Right lobe of liver (tissue), 6 donors: ENCODE results near the gene ITPKB. TPM values are rescaled to one million over a fixed set of nuclear protein-coding genes. Genes with fewer than 3 reads are reported as not detected.

ENCODE experiments used
- ATAC-seq, 4 donors: fragments of 200-7000 bp; cut with Tn5 transposase; one replicate each; pipeline ENCODE4 v1.9.1; 2020; ENCODE audit warnings: mild to moderate bottlenecking in 4 of 4, moderate library complexity in 4 of 4
- DNase-seq, 3 donors: peaks; one replicate each; pipeline ENCODE4 v3.0.0-alpha.2; 2020
- H3K27ac ChIP-seq, 3 donors: fragments of 200-600 bp; one replicate each; pipeline ENCODE4 v1.8.0; 2022
- H3K27me3 ChIP-seq, 2 donors: fragments of 200-600 bp; one replicate each; pipeline ENCODE4 v1.8.0; 2022
- H3K36me3 ChIP-seq, 4 donors: fragments of 200-600 bp; sonication (generic) in 1 of 4; one replicate each; pipeline versions ENCODE4 v1.5.1 to v1.8.0; 2017 to 2022; ENCODE audit warnings: control low read depth in 1 of 4
- H3K4me1 ChIP-seq, 4 donors: fragments of 200-600 bp; sonication (generic) in 1 of 4; one replicate each; pipeline versions ENCODE4 v1.5.1 to v1.8.0; 2017 to 2022; ENCODE audit warnings: control low read depth in 1 of 4
- H3K4me3 ChIP-seq, 3 donors: fragments of 200-600 bp; one replicate each; pipeline ENCODE4 v1.8.0; 2022
- H3K9me3 ChIP-seq, 4 donors: fragments of 200-600 bp; sonication (generic) in 1 of 4; one replicate each; pipeline versions ENCODE4 v1.5.1 to v1.8.0; 2017 to 2022; ENCODE audit warnings: control low read depth in 1 of 4
- POLR2A ChIP-seq: fragments of 450-650 bp; IDR thresholded peaks from one replicate; pipeline ENCODE4 v1.6.1; 2017; ENCODE audit warnings: antibody characterized with exemption, mild to moderate bottlenecking
- WGBS: methylation state at CpG from one replicate; pipeline ENCODE4 v1.1.6; 2018; ENCODE audit warnings: low coverage, low lambda C conversion rate; ENCODE audit not compliant: insufficient coverage; ENCODE audit errors: missing lambda C conversion rate; 5-methylcytosine and 5-hydroxymethylcytosine counted together
- intact Hi-C, 2 donors: fragments of 100-400 bp; cut with DNase I; formaldehyde crosslinking; loops; one replicate each; pipeline versions ENCODE4 v1.11.2 to v1.14.1; 2022
- total RNA-seq, 6 experiments: library from RNA; depleted of rRNA in 2 of 6; stranded (reverse); fragments of >200 nt in 2 of 6; fragmentation: NEBNext Ultra II Directional in 3 of 6; extraction: Animal tissue kit (Norgen Biotek cat#: 25700) in 3 of 6; gene quantifications; one replicate each; pipeline versions ENCODE4 v1.1.0 to v1.2.4, GENCODE V29; 2016 to 2023
- TF ChIP-seq, protein P1 (sequence below), 4 donors: fragments of 200-600 bp in 3 of 4; fragments of 450-650 bp in 1 of 4; IDR thresholded peaks; one replicate each; pipeline versions ENCODE4 v1.5.1 to v1.8.0; 2016 to 2022; ENCODE audit warnings: antibody characterized with exemption in 4 of 4, mild to moderate bottlenecking in 2 of 4
- donor health status: DM: no; HTN: yes; CAD: no.
- donor health status: DM: no; HTN: no; CAD: no.
- donor health status: DM: no; HTN: no; CAD: no.
- donor health status: DM: no; HTN: yes; CAD: no.
- donor health status: DM: no; HTN: yes; CAD: no.

ITPKB gene
- total RNA-seq, 6 experiments from 2014 or later = 2.1 to 4.1 (median 3.4) TPM

DNA sequence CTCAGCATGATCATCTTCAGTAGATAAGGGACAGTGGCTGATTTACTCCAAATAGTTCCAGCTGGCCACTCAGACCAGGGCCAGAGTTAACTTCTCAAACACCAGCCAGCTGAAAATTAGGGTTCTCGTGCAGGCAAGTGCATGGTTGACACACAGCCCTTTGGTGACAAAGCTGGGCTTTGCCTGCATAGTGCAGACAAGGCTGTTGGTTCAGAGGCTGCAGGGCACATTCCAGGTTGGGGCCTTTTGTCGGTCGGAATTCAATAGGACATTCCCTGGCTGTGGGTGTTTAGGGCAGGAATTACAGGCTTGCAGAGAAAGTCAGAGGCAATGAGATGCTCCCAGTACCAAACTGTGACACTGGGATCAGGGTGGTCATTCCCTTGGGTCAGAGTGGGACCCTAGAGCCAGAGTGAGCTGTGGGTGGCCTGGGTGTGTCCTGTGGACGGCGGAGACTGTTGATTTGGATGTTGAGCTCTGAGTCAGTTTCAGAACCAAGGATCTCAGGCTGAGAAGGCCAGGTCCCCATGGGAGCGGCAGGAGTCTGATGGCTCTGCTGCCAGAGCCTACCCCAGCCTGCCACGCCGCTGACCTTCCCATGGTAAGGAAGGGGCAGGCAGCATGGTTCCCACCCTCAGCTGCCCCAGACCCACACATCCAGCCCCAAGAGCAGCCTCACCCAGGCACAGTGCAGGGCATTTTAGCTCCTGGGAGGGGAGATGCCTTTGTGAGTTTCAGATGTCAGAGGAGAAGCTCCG is 134.3 kb downstream of the ITPKB start:
- peaks cover 0 to 4% (median 2%) of the 10 kb centered on the region in 4 donors for H3K4me1 ChIP-seq
- no peak overlapping the region for H3K27ac ChIP-seq
- H3K27me3 ChIP-seq = no peaks in the 10 kb centered on the region
- ATAC-seq (no peak), DNase-seq (no peak)
- no peaks in the 10 kb centered on the region for H3K36me3 ChIP-seq
- H3K4me3 ChIP-seq = no peak overlapping the region
- TF ChIP-seq, protein P1, sequence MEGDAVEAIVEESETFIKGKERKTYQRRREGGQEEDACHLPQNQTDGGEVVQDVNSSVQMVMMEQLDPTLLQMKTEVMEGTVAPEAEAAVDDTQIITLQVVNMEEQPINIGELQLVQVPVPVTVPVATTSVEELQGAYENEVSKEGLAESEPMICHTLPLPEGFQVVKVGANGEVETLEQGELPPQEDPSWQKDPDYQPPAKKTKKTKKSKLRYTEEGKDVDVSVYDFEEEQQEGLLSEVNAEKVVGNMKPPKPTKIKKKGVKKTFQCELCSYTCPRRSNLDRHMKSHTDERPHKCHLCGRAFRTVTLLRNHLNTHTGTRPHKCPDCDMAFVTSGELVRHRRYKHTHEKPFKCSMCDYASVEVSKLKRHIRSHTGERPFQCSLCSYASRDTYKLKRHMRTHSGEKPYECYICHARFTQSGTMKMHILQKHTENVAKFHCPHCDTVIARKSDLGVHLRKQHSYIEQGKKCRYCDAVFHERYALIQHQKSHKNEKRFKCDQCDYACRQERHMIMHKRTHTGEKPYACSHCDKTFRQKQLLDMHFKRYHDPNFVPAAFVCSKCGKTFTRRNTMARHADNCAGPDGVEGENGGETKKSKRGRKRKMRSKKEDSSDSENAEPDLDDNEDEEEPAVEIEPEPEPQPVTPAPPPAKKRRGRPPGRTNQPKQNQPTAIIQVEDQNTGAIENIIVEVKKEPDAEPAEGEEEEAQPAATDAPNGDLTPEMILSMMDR (IDR thresholded peaks at IDR 0.05) = no peak
- no peak for TF ChIP-seq POLR2A
- no peaks in the 10 kb centered on the region for H3K9me3 ChIP-seq
- WGBS = 80% methylated on average over 2 of the region's 9 CpGs
- intact Hi-C loops = loop anchor here (10.0 kb wide), 1 partner anchor 180 kb away; no protein-coding TSS in a partner anchor

DNA sequence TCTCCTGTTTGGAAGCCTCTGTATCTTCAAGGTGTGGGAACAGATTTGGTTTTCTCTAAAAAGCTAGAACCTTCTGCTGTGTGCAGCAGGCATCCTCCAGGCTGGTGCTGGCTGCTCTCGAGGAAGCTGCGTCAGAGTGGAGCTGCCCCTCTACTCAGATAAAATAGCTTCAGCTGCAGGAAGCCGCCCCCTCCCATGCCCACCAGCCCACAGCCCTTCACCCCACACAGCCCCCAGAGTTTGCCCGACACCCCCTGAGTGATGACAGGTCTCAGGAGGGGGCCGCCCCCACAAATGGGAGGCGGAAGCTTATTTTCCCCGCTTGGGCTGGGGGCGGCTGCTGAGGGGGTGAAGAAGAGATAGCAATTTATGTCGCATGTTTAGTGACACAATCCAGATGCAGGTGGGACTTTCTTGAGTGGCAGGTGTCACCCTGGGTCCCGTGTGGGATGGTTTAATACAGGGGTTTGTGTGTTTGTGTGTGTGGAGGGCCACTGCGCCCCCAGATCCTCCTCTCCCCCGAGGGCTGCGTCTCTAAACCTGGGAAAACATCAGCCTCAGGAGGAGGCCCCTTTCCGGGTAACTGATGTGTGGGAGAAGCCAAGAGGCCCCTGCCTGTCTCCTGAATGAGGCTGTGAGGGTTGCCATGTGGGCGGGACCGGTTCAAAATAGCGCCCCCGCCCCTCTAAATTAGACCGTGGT is 135.1 kb downstream of the ITPKB start:
- no peaks in the 10 kb centered on the region for H3K36me3 ChIP-seq
- TF ChIP-seq POLR2A = no peak
- TF ChIP-seq, protein P1 (IDR thresholded peaks at IDR 0.05) = no peak
- H3K27ac ChIP-seq = no peak overlapping the region
- no peaks in the 10 kb centered on the region for H3K9me3 ChIP-seq
- ATAC-seq = no peak
- intact Hi-C loops = loop anchor here (10.0 kb wide), 1 partner anchor 179 kb away; no protein-coding TSS in a partner anchor
- peak in 1 of 3 donors; percentile 39 for DNase-seq
- H3K4me1 ChIP-seq = peaks cover 0 to 4% (median 2%) of the 10 kb centered on the region in 4 donors
- no peaks in the 10 kb centered on the region for H3K27me3 ChIP-seq
- no CpG with 5 or more reads among the region's 19 CpGs for WGBS
- H3K4me3 ChIP-seq = no peak overlapping the region

DNA sequence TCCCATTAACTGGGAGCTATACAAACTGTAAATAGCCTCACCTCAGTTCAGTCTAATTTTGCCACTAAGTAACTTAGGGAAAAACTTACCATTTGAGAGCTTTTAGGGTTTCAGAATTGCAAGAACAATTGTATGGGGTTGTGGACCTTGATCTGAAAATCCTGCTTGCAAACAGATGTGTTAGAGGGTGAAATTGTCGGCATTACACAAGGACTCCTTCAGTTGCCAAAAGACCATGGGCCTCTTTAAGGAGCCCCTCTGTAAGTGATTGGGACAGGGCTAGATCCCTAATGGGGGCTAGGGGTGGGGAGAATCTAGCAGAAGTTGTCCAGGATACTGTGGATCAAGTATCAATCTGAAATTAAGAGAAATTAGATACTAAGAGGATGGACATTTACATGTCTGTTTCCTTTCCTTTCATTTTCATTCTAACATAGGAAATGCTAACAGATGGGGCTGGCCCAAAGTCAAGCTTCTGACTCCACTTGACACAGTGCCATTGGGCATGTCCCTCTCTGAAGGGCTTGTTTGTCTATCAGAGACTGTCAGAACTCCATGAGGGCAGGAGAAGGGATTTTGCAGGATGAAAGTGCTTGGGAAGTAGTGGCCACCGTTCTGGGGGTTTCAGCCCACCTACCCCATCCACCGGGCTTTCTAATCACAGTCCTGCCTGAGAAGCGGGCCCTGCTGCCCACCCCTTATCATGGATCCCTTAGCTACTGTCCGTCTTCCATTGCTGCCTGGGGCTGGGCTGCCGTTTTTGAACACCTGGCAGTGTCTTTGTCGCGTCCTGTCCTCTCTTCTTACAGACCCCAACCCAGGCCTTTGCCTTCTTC is 135.8 kb downstream of the ITPKB start:
- Histone ChIP-seq H3K27ac (no peak overlapping the region), H3K36me3 (no peaks in the 10 kb centered on the region), H3K4me3 (peak overlapping the region in 2 of 3 donors; percentile 5 to 17), H3K27me3 (no peaks in the 10 kb centered on the region), H3K9me3 (no peaks in the 10 kb centered on the region), H3K4me1 (peaks cover 0 to 4% (median 2%) of the 10 kb centered on the region in 4 donors)
- intact Hi-C loops = loop anchor here (10.0 kb wide), 1 partner anchor 178 kb away; no protein-coding TSS in a partner anchor
- peak; percentile 71 to 95 (median 82) for ATAC-seq
- WGBS = 70% methylated on average over 5 of the region's 8 CpGs
- TF ChIP-seq POLR2A = no peak
- TF ChIP-seq, protein P1 (IDR thresholded peaks at IDR 0.05) = no peak
- DNase-seq = peak in 2 of 3 donors; percentile 64 to 68
